GM21390 (cell line): ENCODE data around the gene ART1.
"Not testable (repeated sequence)": the region's sequence is repeated elsewhere in the genome, so short reads cannot be mapped to it uniquely, and the experiment has no call there.

Source experiments
- ATAC-seq: cut with Tn5 transposase; IDR thresholded peaks from one replicate; pipeline ENCODE4 v1.9.1; 2021; ENCODE audit not compliant: unreplicated experiment

The ART1 gene

DNA sequence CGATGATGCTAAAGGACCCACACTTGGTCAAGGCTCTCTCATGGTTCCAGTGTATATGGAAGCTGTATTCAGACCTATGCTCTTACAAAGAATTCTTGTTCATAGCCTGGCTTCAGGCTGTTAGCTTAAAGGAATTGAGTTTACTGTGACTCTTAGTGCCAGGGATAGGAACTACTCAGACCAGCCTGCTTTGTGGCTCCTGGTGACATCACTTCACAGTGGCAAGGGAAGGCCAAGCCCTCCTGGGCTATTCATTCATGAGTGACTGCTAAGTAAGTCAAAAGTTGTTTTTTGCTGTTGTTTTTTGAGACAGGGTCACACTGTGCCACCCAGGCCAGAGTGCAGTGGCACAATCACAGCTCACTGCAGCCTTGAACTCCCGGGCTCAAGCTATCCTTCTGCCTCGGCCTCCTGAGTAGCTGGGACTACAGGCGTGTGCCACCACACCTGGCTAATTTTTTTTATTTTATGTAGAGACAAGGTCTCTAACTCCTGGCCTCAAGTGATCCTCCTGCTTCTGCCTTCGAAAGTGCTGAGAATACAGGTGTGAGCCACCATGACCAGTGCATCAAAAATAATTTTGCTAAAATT, 12.8 kb upstream of the ART1 start:
- no peak for ATAC-seq

GRCh38 chr11:3635641-3636375, 9.1 kb upstream of the ART1 start:
- no peak for ATAC-seq

GRCh38 chr11:3637201-3637600, 7.7 kb upstream of the ART1 start:
- no peak for ATAC-seq

GRCh38 chr11:3638513-3638912, 6.4 kb upstream of the ART1 start:
- no peak for ATAC-seq

GRCh38 chr11:3639841-3640240, 5.1 kb upstream of the ART1 start:
- no peak for ATAC-seq

GRCh38 chr11:3641191-3641590, 3.7 kb upstream of the ART1 start:
- no peak for ATAC-seq

DNA sequence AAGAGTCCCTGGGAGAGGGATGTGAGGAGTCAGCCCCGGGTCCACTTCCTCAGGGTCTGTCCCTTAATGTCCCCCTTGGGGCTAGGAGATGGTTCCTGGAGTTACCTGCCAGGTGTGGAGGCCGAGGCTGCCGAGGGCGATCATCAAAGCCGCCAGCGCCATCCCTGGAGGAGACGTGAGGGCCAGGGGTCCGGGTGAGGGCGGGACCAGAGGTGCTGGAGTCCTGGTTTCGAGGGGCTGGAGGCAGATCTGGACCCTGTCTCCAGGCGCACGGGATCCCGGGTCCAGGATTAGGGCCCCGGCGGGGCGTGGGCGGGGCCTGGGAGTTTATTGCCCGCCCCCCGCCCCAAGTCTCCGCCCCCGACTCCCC, 3.2 kb upstream of the ART1 start, which contains the start of gene ART5:
Gene ART5, minus strand, starts transcription at position 292 of the 370 bp plus-strand sequence. Its CDS starts 130 bp downstream, at position 162.
- no peak for ATAC-seq

DNA sequence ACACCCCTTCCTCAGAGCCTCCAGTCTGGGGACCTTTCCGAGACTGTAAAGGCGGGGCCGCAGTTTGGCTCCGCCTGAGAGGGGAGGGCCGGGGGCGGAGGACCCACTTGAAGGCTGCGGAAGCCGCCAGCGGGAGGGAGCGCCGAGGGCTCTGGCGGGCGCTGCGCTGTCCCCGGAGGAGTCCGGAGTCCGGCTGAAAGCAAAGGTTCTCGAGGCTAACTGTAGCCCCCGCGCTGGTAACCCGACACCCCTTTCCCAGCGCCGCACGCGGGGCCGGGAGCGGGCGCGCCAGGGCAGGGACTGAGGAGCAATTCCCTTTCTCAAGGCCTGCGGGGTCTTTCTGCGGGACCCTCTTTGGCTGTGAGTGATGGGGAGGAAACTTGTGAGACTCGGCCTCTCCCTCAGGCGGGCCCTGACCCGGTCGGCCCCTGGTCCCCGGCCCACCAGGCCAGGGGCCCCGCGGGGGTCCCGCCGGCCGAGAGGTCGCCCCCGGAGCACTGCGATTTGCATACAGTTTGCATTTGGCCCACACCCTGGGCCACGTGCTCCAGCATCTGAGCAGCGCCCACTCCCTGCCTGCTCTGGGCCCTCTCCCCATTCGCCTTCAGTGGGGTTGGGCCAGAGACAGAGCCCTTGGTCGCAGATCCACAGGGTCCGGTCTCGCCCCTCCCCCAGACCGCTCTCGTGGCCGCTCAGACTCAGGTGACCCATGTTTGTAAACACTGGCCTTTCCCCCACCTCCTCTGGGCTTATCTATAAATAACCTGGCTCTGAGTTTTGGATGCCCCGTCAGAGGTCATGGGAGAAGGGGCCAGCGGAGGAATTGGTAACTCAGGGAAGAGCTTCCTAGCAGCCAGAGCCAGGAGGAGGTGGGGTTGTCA, 2.6 kb upstream of the ART1 start:
- ATAC-seq, result no peak

GRCh38 chr11:3643102-3643546, 1.8 kb upstream of the ART1 start:
- ATAC-seq, result not testable (repeated sequence)

DNA sequence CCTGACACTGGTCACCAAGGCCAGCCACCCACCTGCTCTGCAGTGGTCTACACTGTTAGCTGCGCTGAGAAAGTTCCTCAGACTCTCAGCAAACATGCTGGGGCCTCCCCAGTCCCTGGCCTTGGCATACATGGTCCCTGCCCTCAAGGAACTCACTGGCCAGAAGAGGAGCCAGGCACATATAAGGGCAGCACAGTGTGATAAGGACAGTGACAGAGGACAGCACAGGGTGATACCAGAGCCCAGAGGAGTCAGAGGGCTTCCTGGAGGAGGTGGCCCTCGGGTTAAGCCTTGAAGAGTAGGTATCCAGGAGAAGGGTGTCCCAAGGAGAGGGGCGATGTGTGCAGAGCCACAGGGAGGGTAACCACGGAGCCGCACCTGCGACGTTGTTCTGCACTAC, 624 bp downstream of the ART1 start:
- ATAC-seq, result no peak

DNA sequence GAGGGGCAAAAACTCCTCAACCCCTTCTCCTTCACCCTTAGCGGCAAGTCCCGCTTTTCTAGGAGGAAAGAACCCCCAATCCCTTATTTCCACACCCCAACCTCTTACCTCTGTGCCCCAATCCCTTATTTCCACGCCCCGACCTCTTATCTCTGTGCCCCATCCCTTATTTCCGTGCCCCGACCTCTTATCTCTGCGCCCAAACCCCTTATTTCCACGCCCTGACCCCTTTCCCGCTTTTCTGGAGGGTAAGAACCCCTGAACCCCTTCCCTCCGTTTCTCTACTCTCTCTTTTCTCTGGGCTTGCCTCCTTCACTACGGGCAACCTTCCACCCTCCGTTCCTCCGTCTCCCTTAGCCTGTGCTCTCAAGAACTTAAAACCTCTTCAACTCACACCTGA, 3.9 kb downstream of the ART1 start:
- ATAC-seq, result not testable (repeated sequence)

DNA sequence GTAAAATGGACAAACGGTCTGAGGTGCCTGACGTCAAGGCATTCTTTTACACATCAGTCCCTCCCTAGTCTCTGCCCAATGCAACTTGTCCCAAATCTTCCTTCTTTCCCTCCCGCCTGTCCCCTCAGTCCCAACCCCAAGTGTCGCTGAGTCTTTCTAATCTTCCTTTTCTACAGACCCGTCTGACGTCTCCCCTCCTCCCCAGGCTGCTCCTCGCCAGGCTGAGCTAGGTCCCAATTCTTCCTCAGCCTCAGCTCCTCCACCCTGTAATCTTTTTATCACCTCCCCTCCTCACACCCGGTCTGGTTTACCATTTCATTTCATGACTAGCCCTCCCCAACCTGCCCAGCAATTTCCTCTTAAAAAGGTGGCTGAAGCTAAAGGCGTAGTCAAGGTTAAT, 4.4 kb downstream of the ART1 start:
- ATAC-seq, result not testable (repeated sequence)

DNA sequence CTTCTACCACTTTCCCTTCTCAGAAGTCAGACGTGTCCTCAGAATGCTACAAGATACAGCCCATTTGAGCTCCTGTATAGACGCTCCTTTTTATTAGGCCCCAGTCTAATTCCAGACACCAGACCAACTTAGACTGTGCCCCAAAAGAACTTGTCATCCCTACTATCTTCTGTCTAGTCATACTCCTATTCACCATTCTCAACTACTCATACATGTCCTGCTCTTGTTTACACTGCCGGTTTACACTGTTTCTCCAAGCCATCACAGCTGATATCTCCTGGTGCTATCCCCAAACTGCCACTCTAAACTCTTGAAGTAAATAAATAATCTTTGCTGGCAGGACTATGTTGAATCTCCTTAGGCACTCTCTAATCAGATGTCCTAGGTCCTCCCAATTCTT, 7.6 kb downstream of the ART1 start:
- not testable (repeated sequence) for ATAC-seq

- ATAC-seq, result no peak
Measured at GRCh38 chr11:3655547-3655946, 10.6 kb downstream of the ART1 start.

DNA sequence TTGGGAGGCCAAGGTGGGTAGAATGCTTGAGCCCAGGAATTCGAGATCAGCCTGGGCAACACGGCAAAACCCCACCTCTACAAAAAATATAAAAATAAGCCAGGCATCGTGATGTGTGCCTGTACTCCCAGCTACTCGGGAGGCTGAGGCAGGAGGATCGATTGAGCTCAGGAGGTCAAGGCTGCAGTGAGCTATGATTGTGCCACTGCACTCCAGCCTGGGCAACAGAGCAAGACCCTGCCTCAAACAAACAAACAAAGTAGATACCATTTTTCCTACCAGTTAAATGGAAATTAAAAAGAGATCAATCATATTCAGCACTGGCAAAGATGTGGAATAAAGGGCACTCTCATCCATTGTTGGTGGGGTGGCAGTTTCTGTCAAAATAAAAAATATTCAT, 12.4 kb downstream of the ART1 start:
- ATAC-seq, result not testable (repeated sequence)

- ATAC-seq, result no peak
Measured at GRCh38 chr11:3658252-3658651, 13.3 kb downstream of the ART1 start.

DNA sequence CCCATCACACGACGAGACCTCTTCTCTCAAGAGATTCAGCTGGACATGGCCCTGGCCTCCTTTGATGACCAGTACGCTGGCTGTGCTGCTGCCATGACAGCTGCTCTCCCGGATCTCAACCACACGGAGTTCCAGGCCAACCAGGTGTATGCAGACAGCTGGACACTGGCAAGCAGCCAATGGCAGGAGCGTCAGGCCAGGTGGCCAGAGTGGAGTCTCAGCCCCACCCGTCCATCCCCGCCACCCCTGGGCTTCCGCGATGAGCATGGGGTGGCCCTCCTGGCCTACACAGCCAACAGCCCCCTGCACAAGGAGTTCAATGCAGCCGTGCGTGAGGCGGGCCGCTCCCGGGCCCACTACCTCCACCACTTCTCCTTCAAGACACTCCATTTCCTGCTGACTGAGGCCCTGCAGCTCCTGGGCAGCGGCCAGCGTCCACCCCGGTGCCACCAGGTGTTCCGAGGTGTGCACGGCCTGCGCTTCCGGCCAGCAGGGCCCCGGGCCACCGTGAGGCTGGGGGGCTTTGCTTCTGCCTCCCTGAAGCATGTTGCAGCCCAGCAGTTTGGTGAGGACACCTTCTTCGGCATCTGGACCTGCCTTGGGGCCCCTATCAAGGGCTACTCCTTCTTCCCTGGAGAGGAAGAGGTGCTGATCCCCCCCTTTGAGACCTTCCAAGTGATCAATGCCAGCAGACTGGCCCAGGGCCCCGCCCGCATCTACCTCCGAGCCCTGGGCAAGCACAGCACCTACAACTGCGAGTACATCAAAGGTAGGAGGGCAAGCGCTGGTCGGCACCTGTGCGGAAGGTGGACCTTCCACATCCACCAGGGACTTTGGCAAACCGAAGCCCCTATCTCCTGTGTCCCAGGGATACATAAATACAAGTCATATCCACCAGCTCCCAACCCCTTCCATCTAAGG, 14.9 kb downstream of the ART1 start:
- no peak for ATAC-seq

DNA sequence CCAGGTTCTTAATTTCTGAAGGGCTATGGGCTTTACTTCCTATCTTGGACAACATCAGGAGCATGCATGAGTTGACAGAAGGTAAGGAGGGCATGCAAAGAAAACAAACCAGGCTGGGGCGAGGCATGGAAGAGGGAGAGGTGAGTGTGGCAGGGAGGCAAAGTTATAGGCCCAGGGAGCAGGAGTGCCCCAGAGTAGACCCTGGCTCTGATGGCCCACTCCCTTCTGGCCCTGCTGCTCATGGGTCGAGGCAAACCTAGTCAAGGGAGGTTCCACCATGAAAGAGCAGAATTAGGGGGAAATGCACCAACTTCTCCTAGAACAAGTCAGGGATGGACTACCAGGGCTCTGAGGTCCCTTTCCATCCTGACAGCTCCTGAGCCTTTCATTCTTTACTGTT, 16.0 kb downstream of the ART1 start:
- ATAC-seq, result no peak

DNA sequence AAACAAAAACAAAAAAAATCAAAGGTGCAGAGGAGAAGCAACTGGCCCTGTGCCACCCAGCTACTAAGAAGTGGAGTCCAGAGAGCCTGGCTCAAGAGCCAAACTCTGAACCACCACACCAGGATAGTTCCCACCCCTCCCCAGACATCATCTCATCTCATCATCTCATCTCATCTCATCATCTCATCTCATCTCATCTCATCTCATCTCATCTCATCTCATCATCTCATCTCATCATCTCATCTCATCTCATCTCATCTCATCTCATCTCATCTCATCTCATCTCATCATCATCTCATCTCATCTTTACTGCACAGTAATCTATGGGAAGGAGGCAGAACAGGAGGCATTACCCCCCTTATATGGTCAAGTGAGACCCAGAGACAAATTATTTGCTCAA, 17.9 kb downstream of the ART1 start:
- no peak for ATAC-seq

- ATAC-seq, result no peak
Measured at GRCh38 chr11:3664032-3664630, 19.2 kb downstream of the ART1 start.
